RCC 7860 (cell line): Measurements from ENCODE around the gene MYL12A.
A peak's percentile ranks its signal among the peaks of the same experiment; 100 is the strongest.

Source experiments
- DNase-seq: peaks from one replicate; pipeline ENCODE4 v3.0.0-alpha.2; 2015; ENCODE audit warnings: low spot score
- FAIRE-seq: peaks from 2 replicates; lab custom pipeline; 2012; peaks lifted over from hg19 to GRCh38; lab: Jason Lieb, UNC

The MYL12A gene

GRCh38 chr18:3279201-3280185, 31.9 kb downstream of the MYL12A start:
- FAIRE-seq (no peak), DNase-seq (no peak)

GRCh38 chr18:3281456-3282400, 34.1 kb downstream of the MYL12A start:
- DNase-seq = peak; percentile 77
- FAIRE-seq = peak; percentile 87

- no peak for FAIRE-seq
- DNase-seq = no peak
Measured at GRCh38 chr18:3283253-3283863, 35.8 kb downstream of the MYL12A start.

GRCh38 chr18:3283908-3284307, 36.3 kb downstream of the MYL12A start:
- FAIRE-seq (no peak), DNase-seq (no peak)

- FAIRE-seq = no peak
- no peak for DNase-seq
Measured at GRCh38 chr18:3284501-3284900, 36.9 kb downstream of the MYL12A start.

GRCh38 chr18:3286159-3286558, 38.6 kb downstream of the MYL12A start:
- FAIRE-seq = no peak

GRCh38 chr18:3293196-3293951, 45.8 kb downstream of the MYL12A start:
- DNase-seq (no peak), FAIRE-seq (no peak)

More at GRCh38 chr18:3286159-3286558, 38.6 kb downstream of the MYL12A start:
- no peak for DNase-seq

- DNase-seq (peak; percentile 13), FAIRE-seq (no peak)
Measured at GRCh38 chr18:3294435-3295080, 47.0 kb downstream of the MYL12A start.

- FAIRE-seq (peak; percentile 72), DNase-seq (peak; percentile 95)
Measured at GRCh38 chr18:3297025-3297984, 49.7 kb downstream of the MYL12A start.

- DNase-seq (no peak), FAIRE-seq (no peak)
Measured at GRCh38 chr18:3304832-3305231, 57.2 kb downstream of the MYL12A start.

GRCh38 chr18:3305354-3305762, 57.8 kb downstream of the MYL12A start:
- FAIRE-seq (peak; percentile 88), DNase-seq (peak; percentile 84)
